ENCODE results near the gene TMC1. TPM values are rescaled to one million over a fixed set of nuclear protein-coding genes. Genes with fewer than 3 reads are reported as not detected.
"Not testable (repeated sequence)": the region's sequence is repeated elsewhere in the genome, so short reads cannot be mapped to it uniquely, and the experiment has no call there.

TMC1 gene
- total and polyA plus RNA-seq, 11 donors, result 0.07 to 0.75 (median 0.33) TPM; not detected in 5

GRCh38 chr9:72805238-72805637, 283.8 kb downstream of the TMC1 start:
- no peak overlapping the region for H3K4me3 ChIP-seq
- DNase-seq (no peak), ATAC-seq (no peak)
- peaks cover 0 to 9% (median 0%) of the 10 kb centered on the region in 12 donors for H3K9me3 ChIP-seq
- H3K27me3 ChIP-seq, result no peaks in the 10 kb centered on the region
- H3K4me1 ChIP-seq, result no peaks in the 10 kb centered on the region
- no peaks in the 10 kb centered on the region for H3K36me3 ChIP-seq
- TF ChIP-seq CTCF (IDR thresholded peaks at IDR 0.05) (no peak), POLR2A (IDR thresholded peaks at IDR 0.05) (no peak)
- intact Hi-C loops (cut with DNase I), result no loop called here
- H3K27ac ChIP-seq, result no peak overlapping the region
- 78 to 90% (median 83%) methylated on average over 1 of the region's 1 CpG for WGBS, 4 donors

GRCh38 chr9:72806313-72806809, 285.0 kb downstream of the TMC1 start:
- H3K4me1 ChIP-seq; DNase-seq; intact Hi-C loops (cut with DNase I); H3K27me3 ChIP-seq; H3K27ac ChIP-seq; ATAC-seq; H3K36me3 ChIP-seq; H3K4me3 ChIP-seq; H3K9me3 ChIP-seq: not testable (repeated sequence)
- 94 to 100% (median 96%) methylated on average over 3 to 35 of the region's 35 CpGs for WGBS, 4 donors

- TF ChIP-seq POLR2A (IDR thresholded peaks at IDR 0.05), result no peak
- peak in 2 of 12 donors; percentile 6 to 18 for TF ChIP-seq CTCF (IDR thresholded peaks at IDR 0.05)
- intact Hi-C loops (cut with DNase I), result no loop called here
- DNase-seq (no peak), ATAC-seq (no peak)
- no peaks in the 10 kb centered on the region for H3K4me1 ChIP-seq
- H3K36me3 ChIP-seq, result no peaks in the 10 kb centered on the region
- H3K9me3 ChIP-seq, result peaks cover 0 to 7% (median 0%) of the 10 kb centered on the region in 12 donors
- no peaks in the 10 kb centered on the region for H3K27me3 ChIP-seq
- 82 to 93% (median 83%) methylated on average over 2 of the region's 2 CpGs for WGBS, 4 donors
- no peak overlapping the region for H3K4me3 ChIP-seq
- H3K27ac ChIP-seq, result no peak overlapping the region
Measured at GRCh38 chr9:72807765-72808445, 286.5 kb downstream of the TMC1 start.

- no peak for DNase-seq
- no peaks in the 10 kb centered on the region for H3K4me1 ChIP-seq
- H3K4me3 ChIP-seq, result no peak overlapping the region
- ATAC-seq, result no peak
- no peak for TF ChIP-seq POLR2A (IDR thresholded peaks at IDR 0.05)
- no peak for TF ChIP-seq CTCF (IDR thresholded peaks at IDR 0.05)
- peaks cover 0 to 2% (median 0%) of the 10 kb centered on the region in 12 donors for H3K9me3 ChIP-seq
- no peaks in the 10 kb centered on the region for H3K36me3 ChIP-seq
- intact Hi-C loops (cut with DNase I), result no loop called here
- H3K27ac ChIP-seq, result no peak overlapping the region
- WGBS, 4 donors, result 83 to 87% (median 85%) methylated on average over 2 of the region's 2 CpGs
- H3K27me3 ChIP-seq, result no peaks in the 10 kb centered on the region
Measured at GRCh38 chr9:72808446-72808768, 287.0 kb downstream of the TMC1 start.

GRCh38 chr9:72809586-72809985, 288.2 kb downstream of the TMC1 start:
- TF ChIP-seq POLR2A (IDR thresholded peaks at IDR 0.05) (no peak), CTCF (IDR thresholded peaks at IDR 0.05) (no peak)
- Histone ChIP-seq H3K4me3 (no peak overlapping the region), H3K4me1 (peaks cover 0 to 3% (median 0%) of the 10 kb centered on the region in 12 donors), H3K9me3 (no peaks in the 10 kb centered on the region), H3K27me3 (no peaks in the 10 kb centered on the region), H3K36me3 (no peaks in the 10 kb centered on the region), H3K27ac (no peak overlapping the region)
- DNase-seq, result no peak
- 66 to 92% (median 83%) methylated on average over 3 of the region's 3 CpGs for WGBS, 4 donors
- intact Hi-C loops (cut with DNase I), result no loop called here
- no peak for ATAC-seq
